Epidermal melanocyte (primary cell): ENCODE data around the gene NSMF.

Experiments used
- DNase-seq: peaks from one replicate; pipeline ENCODE4 v3.0.0; 2011; ENCODE audit warnings: low spot score; ENCODE audit not compliant: insufficient read length

NSMF gene

GRCh38 chr9:137448602-137448962 lies 10.6 kb downstream of the NSMF start:
- DNase-seq = no peak

DNA sequence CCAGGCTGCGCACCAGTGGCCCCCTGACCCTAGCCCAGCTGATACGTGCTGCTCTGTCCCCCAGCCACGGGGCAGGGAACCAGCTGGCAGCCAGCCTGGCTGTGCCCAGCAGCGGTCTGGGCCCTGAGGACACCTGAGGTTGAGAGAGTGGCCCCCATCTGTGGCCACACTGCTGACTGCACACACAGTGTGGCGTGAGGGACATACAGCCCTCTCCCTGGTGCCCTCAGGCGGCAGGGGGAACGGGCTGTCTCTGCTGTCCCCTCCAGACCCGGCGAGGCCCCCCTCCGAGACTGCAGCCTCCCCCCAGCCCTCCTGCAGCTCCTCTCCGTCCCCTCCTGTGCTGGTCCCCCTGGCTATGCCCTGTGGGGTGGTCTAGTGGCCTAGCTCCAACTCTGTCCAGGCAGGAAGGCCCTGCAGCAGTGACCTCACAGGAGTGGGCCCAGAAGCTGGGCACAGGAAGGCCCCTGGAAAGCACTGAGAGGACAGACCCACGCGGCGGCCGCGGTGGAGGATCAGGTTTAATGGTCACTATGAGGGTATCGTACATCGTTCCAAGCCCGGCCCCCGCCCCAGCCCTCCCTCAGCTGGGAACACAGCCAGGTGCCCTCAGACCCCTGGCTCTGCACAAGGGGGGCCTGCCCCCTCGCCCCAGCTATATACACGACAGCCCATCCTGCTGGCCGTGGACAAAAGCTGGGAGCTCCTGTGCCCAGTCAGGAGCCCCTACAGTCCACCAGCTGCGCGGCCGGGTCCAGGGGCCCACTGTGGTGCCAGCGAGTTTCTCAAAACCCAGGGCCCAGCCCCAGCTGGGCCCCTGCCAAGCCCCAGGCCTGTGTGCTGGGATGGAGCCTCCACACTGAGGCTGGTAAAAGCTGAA lies 11.2 kb downstream of the NSMF start:
- no peak for DNase-seq

GRCh38 chr9:137446851-137447471 lies 12.2 kb downstream of the NSMF start:
- no peak for DNase-seq

GRCh38 chr9:137445930-137446431 lies 13.2 kb downstream of the NSMF start:
- no peak for DNase-seq

DNA sequence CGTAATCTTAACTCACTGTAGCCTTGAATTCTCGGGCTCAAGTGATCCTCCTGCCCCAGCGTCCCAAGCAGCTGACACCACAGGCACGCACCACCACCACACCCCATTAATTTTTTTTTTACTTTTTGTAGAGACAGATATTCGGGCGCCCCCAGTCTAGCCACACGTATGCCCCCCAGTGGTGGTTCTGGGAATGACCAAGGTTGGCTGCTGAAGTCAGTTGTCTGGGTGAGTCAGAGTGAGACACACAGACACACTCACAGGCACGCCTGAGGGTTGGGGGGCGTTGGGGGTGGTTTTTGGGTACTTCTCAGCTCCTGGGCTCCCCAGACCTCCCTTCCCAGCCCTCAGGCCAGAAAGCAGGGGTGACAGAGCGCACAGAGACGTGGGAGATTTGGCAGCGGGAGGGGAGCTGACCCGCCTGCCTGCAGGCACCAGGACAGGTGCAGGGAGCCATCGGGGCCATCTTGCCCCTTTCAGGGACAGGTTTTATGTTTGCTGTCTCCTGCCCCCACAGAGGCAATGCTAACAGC lies 13.8 kb downstream of the NSMF start:
- peak; percentile 67 for DNase-seq

DNA sequence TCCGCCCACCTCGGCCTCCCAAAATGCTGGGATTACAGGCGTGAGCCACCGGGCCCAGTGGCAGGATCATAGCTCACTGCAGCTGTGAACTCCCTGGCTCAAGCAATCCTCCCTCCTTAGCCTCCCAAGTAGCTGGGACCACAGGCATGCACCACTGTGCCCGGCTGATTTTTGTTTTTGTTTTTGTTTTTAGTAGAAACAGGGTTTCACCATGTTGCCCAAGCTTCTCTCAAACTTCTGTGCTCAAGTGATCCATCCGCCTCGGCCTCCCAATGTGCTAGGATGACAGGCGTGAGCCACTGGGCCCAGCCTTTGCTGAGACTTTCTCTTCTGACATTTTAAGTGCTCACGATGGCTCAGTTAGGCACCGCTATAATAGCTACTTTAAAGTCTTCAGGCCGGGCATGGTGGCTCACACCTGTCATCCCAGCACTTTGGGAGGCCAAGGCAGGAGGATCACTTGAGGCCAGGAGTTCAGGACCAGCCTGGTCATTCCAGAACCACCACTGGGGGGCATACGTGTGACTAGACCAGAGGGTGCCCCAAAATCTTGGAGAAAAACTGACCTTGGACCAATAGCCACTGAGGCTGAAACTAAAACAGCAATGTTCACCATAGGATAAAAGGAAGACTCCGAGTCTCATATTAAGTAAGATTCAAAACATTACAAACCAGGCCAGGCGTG lies 14.9 kb downstream of the NSMF start:
- no peak for DNase-seq

- DNase-seq = no peak
Measured at GRCh38 chr9:137441935-137442321, 17.2 kb downstream of the NSMF start.

DNA sequence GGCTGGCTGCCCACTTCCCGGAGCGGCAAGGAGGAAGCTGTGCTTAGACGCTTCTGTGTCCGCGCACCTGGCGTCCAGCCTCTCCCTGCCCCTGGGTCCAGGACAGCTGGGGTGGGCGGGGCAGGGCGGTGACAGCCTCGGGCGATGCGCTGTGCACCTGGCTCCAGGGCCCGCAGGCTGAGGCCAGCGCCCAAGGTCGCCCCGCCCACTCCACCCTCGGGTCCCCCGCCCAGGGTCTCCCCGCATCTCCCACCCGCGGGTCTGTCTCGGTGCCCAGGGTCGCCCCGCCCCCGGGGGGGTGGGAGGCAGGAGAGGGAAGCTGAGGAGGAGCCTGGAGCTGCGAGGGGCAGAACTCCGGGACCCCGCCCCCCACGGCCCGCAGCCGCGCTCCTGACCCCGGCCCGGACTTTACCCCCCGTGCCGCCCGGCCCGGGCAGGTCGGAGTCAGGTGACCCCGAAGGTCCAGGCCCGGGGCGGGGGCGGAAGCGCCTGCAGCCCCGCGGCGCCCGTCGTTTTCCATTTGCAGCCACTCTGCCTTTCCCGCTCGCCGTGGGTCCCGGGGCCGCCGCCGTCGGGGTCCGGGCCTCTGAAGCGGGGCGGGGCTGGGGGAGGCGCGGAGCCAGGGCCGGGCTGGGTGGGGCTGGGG lies 17.7 kb downstream of the NSMF start, which contains the start of gene ENTPD8:
Gene ENTPD8, minus strand, starts transcription at position 69 of the 646 bp plus-strand sequence. CDS start 3,072 bp downstream, outside the sequence.
- no peak for DNase-seq

DNA sequence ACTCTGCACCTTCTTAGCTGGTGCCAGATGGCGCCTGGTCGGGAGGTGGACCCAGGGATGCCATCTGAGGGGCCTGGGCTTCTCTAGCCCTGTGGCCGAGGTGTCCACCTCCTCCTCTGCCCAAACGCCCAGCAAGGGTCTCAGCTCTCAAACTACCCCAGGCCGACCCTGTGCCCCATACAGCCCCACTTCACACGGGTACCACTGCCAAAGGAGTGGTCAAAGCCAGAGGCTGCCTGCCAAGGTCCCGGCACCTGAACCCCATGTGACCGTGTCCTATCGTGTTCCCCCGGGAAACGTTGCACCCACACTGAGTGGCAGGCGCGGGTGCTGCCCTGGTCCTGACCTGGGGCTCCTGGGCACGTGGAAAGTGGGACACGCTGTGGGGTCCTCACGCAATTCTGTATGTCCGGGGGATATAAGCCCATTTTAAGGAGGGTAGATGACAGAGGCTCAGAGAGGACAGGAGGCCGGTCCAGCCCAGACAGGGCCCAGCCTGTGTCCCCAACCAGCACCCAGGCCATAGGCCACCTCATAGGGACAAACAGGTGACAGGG lies 19.9 kb downstream of the NSMF start:
- no peak for DNase-seq

GRCh38 chr9:137438591-137439157 lies 20.5 kb downstream of the NSMF start:
- no peak for DNase-seq

- no peak for DNase-seq
Measured at GRCh38 chr9:137437691-137438590, 21.2 kb downstream of the NSMF start.

DNA sequence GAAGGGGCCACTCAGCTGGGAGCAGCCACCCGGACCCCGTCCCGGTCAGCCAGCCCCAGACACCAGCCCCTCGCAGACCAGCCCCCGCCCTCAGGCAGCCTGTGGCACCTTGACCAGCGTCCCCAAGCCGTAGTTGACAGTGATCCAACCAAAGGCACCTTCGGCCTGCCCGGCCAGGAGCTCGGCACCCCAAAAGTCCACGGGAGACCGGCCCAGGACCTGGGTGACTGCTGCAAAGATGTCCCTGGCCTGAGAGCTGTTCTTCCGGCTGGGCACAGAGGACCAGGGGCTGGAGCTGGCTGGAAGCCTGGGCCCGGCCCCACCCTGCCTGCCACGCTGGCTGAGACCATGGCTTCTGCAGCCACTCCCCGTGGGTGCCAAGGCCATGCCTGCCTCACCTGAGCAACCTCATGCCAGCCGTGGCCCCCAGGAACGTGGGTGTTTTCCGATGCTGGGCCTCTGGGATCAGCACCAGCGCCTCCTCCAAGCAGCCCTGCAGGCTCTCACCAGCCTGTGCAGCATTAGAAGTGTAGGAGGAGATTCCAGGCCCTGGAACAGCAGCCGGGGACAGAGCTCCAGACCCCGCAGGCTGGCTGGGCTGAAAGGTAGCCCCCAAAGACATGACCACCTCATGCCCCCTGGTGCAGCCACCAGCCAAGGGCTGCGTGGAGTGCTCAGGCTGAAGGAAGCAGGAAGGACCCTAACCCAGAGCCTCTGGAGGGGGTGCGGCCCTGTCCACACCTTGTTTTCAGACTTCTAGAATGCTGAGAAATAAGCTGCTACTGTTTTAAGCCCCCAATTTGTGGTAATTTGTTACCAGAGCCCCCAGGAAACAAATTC lies 22.2 kb downstream of the NSMF start:
- no peak for DNase-seq

DNA sequence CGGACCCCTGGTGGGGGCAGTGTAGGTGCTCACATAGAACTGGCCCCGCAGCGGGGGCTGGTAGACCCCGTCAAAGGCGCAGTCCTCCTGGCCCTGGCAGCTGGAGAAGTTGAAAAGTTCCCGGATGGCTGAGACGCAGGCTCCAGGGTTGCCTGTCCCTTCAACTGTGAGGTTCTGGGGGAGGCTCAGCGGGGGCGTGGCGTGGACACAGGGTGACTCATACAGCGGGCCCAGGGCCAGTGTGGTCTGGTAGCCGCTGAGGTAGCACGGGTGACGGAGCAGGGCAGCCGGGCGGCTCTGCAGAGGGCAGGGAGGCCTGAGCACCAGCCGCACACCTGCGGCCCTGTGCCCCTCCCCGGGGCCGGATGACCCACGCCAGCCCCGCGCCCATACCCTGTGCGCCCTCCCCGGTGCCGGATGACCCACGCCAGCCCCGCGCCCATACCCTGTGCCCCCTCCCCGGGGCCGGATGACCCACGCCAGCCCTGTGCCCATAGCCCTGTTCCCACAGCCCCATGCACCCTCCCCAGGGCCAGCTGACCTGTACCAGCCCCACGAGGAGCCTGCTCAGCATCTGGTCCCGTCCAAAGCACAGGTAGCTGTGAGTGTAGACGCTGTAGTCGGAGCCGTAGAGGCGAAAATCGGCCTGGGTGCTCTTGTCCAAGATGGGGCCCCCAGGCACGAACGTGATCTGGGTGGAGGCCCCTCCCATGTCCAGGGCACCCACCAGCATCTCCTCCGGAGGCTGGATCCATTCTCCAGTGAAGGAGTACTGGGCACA lies 23.0 kb downstream of the NSMF start:
- DNase-seq = peak; percentile 65

DNA sequence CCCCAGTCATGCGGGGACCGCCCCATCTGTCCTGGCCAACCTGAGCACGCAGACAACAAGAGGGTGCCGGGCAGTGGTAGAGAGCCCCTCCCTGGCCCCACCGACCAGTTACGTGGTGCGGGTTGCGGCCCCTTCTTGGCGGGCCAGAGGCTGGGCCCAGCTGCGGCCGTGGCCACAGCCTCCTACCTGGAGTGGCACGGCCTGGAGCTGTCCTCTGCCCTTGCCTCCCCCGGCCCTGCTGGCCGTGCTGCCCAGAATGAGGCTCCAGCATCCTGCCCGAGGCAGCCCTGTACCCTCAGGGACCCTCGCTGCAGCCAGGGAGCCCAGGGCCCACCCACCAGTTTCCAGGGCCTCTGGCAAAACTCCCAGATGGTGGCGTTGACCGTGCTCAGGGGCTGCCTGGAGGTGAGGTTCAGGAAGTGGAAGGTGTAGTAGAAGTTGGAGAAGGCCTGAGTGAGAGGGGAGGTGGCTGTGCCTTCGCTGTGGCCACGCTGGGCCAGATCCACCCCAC lies 23.7 kb downstream of the NSMF start:
- DNase-seq = no peak

DNA sequence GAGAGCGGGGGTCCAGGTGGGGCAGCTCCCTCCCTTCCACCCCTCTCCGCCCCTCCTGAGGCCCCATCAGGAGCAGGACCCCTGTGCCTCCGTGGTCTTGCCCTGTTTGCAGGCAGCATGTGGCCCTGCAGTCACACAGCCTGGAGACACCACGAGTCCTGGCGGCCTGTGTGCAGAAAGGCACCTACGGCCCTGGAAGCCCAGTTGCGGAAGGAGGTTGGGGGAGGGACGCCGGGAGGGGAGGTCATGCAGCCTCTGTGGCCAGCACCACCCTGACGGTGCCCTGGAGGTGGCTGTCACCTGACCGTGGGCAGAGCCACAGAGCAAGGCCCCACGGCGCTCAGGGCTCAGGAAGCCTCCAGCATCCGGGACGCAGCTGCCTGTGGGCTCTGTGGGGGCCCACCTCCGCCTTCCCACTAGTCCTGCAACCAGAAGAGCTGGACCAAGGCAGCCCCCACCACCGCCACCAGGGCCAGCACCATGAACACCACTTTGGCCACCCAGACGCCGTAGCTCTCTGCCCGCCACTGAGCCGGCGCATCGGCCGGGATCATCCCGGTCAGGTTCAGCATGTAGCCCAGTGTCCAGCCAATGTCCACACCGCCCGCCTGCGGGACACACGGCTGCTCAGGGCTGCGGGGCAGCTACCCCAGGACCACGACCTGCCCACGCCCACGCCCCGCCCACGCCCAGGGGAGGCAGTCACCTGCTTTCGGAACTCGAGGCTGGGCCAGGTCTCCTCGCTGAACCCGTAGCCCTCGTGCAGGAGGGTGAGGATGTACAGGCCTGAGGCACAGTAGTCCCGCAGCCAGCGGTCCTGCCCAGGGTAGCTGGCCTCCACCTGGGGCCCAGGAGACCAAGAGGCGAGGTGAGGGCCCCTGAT lies 24.4 kb downstream of the NSMF start:
- no peak for DNase-seq

DNA sequence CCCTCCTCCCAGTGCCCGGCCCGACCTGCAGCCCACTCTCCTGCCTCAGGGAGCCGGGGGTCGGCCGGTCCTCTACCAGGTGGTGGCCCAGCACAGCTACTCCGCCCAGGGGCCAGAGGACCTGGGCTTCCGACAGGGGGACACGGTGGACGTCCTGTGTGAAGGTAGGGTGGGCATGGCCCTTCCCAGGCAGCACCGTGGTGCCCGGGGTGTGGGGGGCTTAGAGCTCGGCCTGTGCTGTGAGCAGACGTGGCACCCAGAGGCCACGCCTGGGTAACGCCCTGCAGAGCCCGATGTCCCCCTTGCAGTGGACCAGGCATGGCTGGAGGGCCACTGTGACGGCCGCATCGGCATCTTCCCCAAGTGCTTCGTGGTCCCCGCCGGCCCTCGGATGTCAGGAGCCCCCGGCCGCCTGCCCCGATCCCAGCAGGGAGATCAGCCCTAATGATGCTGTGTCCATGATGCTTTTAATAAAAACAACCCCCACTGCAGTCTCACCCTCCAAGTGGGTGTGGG lies 25.2 kb downstream of the NSMF start:
- DNase-seq = no peak
